ENCODE measurements around the gene NDUFB2.
A peak's percentile ranks its signal among the peaks of the same experiment; 100 is the strongest.
"Not testable (repeated sequence)": the region's sequence is repeated elsewhere in the genome, so short reads cannot be mapped to it uniquely, and the experiment has no call there.

NDUFB2 gene

DNA sequence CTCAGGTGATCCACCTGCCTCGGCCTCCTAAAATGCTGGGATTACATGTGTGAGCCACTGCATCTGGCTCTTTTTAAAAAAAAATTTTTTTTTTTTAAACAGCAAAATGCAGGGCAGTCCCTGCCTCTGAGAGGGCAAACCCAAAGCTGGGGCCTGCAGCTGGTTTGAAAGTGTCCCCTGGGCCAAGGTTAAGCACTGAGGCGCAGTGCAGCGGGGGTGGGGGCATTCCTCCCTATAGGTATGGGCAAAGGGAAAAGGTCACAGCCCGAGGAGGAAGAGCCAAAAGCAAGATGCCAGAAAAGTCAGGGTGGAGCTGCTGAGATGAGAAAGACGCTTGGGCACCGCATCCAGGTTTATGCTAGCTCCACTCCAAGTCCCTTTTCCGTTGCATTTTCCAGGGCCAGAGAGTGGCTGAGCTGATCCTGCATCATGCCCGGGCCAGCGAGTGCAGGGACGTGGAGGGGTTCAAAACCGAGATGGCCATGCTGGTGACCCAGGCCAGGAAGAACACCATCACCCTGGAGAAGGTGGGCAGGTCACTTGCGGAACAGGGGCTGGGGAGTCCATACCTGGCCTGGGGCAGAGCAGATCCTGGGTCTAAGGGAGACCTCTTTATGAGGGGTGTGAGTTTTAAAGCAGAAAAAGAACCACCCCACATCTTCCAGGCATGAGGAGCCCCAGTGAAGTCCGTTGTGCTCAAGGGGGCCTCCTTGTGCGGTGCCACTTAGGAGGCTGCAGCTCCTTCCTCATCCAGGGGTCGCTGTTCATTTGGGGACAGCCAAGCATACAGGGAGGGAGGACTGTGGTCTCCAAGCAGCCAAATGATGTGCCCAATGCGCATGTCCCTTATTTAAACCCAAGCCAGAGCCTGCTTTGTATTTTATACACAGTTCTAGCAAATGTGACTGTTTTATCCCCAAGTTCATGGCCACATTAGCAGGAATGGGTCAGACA, 7.0 kb upstream of the NDUFB2 start:
- Histone ChIP-seq H3K36me3 (replicated peaks) (peaks cover 26% of the 10 kb centered on the region), H3K27me3 (ENCODE audit: low read depth) (no peaks in the 10 kb centered on the region)
- no peak for DNase-seq (ENCODE audit: low spot score in 2 of 2)

DNA sequence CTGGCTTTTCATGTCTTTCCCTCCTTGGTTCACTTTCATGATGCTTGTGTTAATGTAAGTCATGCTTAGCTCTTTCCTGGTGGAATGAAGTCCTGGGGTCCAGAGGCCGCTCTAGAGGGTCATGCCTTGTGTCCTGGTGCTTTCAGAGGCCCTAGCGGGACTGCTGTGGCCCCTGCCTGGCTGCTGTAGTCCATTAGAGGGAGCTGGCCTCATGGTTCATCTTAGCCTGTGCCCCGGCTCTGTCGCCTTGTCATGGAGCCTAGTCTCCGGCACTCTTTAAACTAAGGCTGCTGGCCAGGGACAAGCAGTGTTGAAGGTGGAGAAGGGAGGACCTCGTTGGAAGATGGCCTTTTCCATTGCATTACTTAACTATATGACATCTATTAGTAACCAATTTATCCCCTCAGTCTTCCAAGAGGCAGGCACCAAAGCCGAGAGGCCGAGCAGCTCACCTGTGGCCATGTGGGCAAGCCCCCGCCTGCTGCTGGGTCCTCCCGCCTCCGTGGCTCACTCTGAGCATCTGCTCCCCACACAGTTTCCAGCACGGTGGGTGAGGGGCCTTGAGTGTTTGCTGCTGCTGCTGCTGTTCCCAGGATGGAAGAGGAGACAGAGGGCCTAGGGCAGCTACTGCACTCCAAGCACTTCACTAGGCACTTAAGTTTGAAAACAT, 5.0 kb upstream of the NDUFB2 start:
- peaks cover 24% of the 10 kb centered on the region for H3K36me3 ChIP-seq (replicated peaks)
- no peak for DNase-seq (ENCODE audit: low spot score in 2 of 2)
- in situ Hi-C loops (cut with MboI; ENCODE audit: low sequenced_read_pairs), result no loop called here
- H3K4me3 ChIP-seq, result no peak overlapping the region
- H3K9me3 ChIP-seq, result no peaks in the 10 kb centered on the region
- H3K27me3 ChIP-seq (ENCODE audit: low read depth), result no peaks in the 10 kb centered on the region
- H3K4me1 ChIP-seq, result peaks cover 4% of the 10 kb centered on the region; the same call in 1 of the 2 replicates

More for the DNA sequence above, 7.0 kb upstream of the NDUFB2 start:
- Histone ChIP-seq H3K4me3 (no peak overlapping the region), H3K4me1 (no peaks in the 10 kb centered on the region), H3K9me3 (no peaks in the 10 kb centered on the region)
- in situ Hi-C loops (cut with MboI; ENCODE audit: low sequenced_read_pairs), result no loop called here

DNA sequence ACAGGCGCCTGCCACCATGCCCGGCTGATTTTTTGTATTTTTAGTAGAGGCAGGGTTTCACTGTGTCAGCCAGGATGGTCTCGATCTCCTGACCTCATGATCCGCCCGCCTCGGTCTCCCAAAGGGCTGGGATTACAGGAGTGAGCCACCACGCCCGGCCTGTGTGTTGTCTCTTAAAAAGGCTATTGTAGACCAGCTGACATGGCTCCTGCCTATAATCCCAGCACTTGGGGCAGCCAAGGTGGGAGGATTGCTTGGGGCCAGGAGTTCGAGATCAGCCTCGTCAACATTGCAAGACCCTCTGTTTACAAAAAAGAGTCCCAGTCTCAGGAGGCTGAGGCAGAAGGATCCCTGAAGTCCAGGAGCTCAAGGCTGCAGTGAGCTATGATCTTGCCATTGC, 2.7 kb upstream of the NDUFB2 start:
- H3K27me3 ChIP-seq (ENCODE audit: low read depth); H3K9me3 ChIP-seq; H3K4me3 ChIP-seq; DNase-seq (ENCODE audit: low spot score in 2 of 2); in situ Hi-C loops (cut with MboI; ENCODE audit: low sequenced_read_pairs): not testable (repeated sequence)
- Histone ChIP-seq H3K36me3 (replicated peaks) (peaks cover 21% of the 10 kb centered on the region), H3K4me1 (peaks cover 15% of the 10 kb centered on the region)

DNA sequence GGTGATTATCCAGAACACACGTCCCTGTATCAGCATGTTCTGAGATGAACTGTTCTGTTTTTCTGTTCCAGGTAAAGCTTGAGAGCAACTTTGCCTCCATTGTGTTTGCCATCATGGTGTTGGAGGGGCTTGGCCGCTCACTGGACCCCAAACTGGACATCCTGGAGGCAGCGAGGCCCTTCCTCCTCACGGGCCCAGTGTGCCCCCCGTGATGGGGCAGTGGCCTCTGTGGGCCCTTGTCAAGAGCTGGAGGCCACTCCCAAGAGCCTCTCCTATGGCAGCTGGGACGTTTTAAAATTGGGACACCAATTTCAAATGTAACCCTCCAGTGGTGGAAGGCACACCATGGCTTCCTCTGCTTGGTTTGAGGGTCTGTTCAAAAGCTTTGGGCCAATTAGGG, 1.9 kb upstream of the NDUFB2 start:
- Histone ChIP-seq H3K4me1 (peaks cover 15% of the 10 kb centered on the region), H3K27me3 (ENCODE audit: low read depth) (no peaks in the 10 kb centered on the region), H3K9me3 (no peaks in the 10 kb centered on the region), H3K4me3 (no peak overlapping the region), H3K36me3 (replicated peaks) (peaks cover 18% of the 10 kb centered on the region)
- no peak for DNase-seq (ENCODE audit: low spot score in 2 of 2)
- in situ Hi-C loops (cut with MboI; ENCODE audit: low sequenced_read_pairs), result no loop called here

DNA sequence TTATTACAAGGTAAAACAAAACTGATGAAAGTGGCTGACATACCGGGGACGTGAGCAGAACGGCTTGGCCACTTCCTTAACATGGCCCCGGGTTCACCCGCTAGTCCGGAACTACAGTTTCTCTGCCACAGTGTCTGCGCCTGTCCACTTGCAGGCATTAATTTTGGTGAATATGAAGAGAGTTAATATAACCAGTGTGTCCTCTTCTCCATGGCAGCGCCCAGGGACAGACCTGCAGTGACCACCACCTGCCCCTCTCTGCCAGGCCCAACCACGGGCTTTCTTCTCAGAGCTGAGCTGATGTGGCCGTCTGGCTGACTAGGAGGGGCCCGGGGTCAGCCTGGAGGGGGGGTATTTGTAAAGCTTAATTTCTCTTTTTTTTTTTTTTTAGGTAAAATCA, 1.1 kb upstream of the NDUFB2 start:
- Histone ChIP-seq H3K4me1 (peaks cover 15% of the 10 kb centered on the region), H3K4me3 (no peak overlapping the region), H3K27me3 (ENCODE audit: low read depth) (no peaks in the 10 kb centered on the region), H3K9me3 (no peaks in the 10 kb centered on the region), H3K36me3 (replicated peaks) (peaks cover 15% of the 10 kb centered on the region)
- in situ Hi-C loops (cut with MboI; ENCODE audit: low sequenced_read_pairs), result no loop called here
- no peak for DNase-seq (ENCODE audit: low spot score in 2 of 2)

DNA sequence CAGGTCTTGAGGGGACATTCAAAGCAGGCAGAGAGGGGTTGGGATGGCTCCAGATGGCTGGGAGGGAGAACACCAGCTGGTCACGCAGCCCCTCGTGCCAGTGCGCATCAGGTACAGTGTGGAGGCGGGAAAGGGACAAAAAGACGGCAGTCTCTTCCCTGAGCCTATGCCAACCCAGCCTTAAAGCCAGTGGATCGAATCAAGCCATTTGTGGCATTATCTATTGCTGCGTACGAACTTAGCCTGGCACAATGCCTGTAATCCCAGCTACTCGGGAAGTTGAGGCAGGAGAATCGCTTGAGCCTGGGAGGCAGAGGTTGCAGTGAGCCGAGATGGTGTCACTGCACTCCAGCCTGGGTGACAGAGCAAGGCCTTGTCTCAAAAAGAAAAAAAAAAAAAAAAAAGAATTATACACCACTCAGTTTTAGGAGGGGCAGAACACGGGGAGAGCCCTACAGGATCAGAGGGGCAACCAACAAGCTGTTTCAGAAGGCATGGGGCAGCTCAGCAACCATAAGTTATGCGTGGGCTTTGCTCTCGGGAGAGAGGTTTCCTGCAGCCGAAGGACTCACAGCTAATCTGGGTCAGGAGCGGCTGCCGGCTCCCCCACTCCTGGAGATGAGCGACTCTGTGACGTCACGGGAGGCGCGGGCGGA, 356 bp upstream of the NDUFB2 start:
- H3K36me3 ChIP-seq (replicated peaks), result peaks cover 13% of the 10 kb centered on the region
- H3K4me1 ChIP-seq, result peaks cover 15% of the 10 kb centered on the region
- in situ Hi-C loops (cut with MboI; ENCODE audit: low sequenced_read_pairs), result no loop called here
- no peaks in the 10 kb centered on the region for H3K9me3 ChIP-seq
- peak overlapping the region; percentile 78 for H3K4me3 ChIP-seq
- no peaks in the 10 kb centered on the region for H3K27me3 ChIP-seq (ENCODE audit: low read depth)
- peak in 1 of 2 experiments; percentile 97 for DNase-seq (ENCODE audit: low spot score in 2 of 2)

DNA sequence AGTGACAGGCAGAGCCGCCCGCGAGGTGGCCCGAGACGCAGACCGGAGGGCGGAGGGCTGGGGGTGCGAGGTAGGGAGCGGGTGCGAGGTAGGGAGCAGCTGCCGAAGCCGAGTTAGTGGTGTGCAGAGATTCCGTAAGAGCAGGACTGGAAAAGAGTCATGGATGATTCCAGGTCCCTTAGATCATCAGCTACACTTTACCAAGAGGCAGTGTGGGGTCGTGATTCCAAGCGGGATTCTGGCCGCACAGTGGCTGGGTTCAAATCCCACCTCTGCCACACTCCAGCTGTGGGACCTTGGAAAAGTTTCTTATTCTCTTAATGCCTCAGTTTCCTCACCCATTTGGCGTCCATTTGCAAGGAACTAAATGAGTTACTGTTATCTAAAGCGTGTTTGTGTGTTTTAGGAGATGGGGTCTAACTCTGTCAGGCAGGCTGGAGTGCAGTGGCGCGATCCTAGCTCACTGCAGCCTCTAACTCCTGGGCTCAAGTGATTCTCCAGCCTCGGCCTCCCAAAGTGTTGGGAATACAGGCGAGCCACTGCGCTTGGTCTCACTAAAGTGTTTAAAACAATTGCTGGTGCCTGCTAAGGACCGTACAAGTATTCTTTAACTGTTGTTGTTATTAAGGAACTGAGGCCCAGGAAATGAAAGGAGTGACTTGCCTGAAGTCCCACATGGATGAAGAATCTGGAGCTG, 1.1 kb downstream of the NDUFB2 start:
- peaks cover 3% of the 10 kb centered on the region for H3K36me3 ChIP-seq (replicated peaks)
- no peaks in the 10 kb centered on the region for H3K27me3 ChIP-seq (ENCODE audit: low read depth)
- peaks cover 24% of the 10 kb centered on the region for H3K4me1 ChIP-seq
- DNase-seq (ENCODE audit: low spot score in 2 of 2), result no peak
- H3K4me3 ChIP-seq, result peak overlapping the region; percentile 78
- in situ Hi-C loops (cut with MboI; ENCODE audit: low sequenced_read_pairs), result no loop called here
- no peaks in the 10 kb centered on the region for H3K9me3 ChIP-seq

DNA sequence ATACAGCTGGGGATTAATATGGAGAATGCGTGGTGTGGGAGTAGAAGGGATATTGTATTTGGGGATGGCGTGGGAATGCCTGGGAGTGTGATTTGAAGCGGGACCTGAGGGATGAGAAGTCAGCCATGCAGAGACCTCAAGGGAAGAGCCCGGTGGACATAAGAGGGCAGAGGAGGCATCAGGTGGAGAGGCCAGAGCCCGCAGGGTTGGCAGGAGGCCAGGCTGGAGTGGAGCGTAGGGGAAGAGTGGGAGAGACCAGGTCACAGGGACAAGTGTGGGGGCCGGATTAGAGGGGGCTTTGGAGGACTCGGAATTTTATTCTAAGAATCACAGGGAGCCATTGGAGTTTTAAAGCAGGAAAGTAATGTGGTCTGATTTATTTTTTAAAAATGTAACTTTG, 2.0 kb downstream of the NDUFB2 start:
- H3K4me1 ChIP-seq, result peaks cover 24% of the 10 kb centered on the region
- H3K4me3 ChIP-seq, result peak overlapping the region; percentile 78; the same call in 1 of the 2 replicates
- peak in 1 of 2 experiments; percentile 43 for DNase-seq (ENCODE audit: low spot score in 2 of 2)
- in situ Hi-C loops (cut with MboI; ENCODE audit: low sequenced_read_pairs), result no loop called here
- H3K27me3 ChIP-seq (ENCODE audit: low read depth), result no peaks in the 10 kb centered on the region
- no peaks in the 10 kb centered on the region for H3K9me3 ChIP-seq
- H3K36me3 ChIP-seq (replicated peaks), result no peaks in the 10 kb centered on the region; the same call in 1 of the 2 replicates

DNA sequence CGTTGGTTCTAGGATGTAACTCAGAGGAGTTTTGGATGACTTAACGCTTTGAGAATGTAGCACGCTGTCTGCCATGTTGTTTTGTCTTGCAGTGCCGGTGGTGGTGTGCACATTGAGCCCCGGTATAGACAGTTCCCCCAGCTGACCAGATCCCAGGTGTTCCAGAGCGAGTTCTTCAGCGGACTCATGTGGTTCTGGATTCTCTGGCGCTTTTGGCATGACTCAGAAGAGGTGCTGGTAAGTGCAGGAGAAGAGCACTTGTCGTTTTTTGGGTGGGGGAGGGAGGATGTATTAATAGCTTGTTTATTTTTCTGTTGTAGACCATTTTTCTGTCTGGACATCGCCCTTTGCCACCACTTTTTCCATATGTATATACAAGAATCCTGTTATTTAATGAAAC, 6.3 kb downstream of the NDUFB2 start:
- H3K36me3 ChIP-seq (replicated peaks), result peaks cover 13% of the 10 kb centered on the region
- H3K9me3 ChIP-seq, result no peaks in the 10 kb centered on the region
- H3K4me1 ChIP-seq, result peaks cover 17% of the 10 kb centered on the region
- H3K27me3 ChIP-seq (ENCODE audit: low read depth), result no peaks in the 10 kb centered on the region
- in situ Hi-C loops (cut with MboI; ENCODE audit: low sequenced_read_pairs), result no loop called here
- no peak for DNase-seq (ENCODE audit: low spot score in 2 of 2)
- no peak overlapping the region for H3K4me3 ChIP-seq

DNA sequence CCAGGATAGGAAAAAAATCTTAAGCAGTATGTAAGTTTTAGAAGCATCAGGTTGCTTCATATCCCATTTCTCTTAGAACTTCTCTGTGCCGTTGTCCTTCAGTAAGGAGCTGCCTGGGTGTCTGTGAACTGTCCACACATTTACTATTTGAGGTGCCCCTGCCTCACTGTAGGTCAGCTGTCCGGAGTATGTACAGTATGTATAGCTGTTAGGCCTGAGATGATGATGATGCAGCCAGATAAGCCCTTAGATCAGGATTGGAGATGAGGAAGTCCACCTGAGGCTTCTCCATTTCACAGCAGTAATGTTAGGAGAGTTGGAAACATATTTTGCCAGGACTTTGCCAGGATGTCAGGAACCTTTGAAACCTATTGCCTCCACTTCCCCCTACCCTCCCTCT, 7.7 kb downstream of the NDUFB2 start:
- peaks cover 13% of the 10 kb centered on the region for H3K36me3 ChIP-seq (replicated peaks)
- H3K9me3 ChIP-seq, result no peaks in the 10 kb centered on the region
- no peak overlapping the region for H3K4me3 ChIP-seq
- DNase-seq (ENCODE audit: low spot score in 2 of 2), result no peak
- peaks cover 9% of the 10 kb centered on the region for H3K4me1 ChIP-seq
- H3K27me3 ChIP-seq (ENCODE audit: low read depth), result no peaks in the 10 kb centered on the region
- in situ Hi-C loops (cut with MboI; ENCODE audit: low sequenced_read_pairs), result no loop called here

DNA sequence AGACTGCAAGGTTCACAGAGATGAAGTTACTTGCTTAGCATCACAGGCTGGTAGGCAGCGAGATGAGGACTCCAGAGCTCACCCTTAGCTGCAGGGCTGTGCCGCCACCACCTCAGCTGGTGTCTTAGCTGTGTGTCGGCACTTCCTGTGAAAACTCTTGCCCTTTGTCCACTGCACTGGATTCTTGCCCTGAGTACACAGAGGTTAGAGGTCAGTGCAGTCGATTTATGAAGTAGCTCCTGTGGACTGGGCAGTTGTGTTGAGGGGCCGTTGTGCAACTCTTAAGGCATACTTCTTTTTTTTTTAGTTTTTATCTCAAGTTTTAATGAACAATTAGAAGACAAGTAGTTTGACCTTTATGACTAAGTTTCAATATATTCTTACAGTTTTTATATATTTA, 10.6 kb downstream of the NDUFB2 start:
- in situ Hi-C loops (cut with MboI; ENCODE audit: low sequenced_read_pairs), result no loop called here
- H3K36me3 ChIP-seq (replicated peaks), result peaks cover 13% of the 10 kb centered on the region
- H3K4me3 ChIP-seq, result no peak overlapping the region
- H3K9me3 ChIP-seq, result no peaks in the 10 kb centered on the region
- no peaks in the 10 kb centered on the region for H3K27me3 ChIP-seq (ENCODE audit: low read depth)
- DNase-seq (ENCODE audit: low spot score in 2 of 2), result no peak
- H3K4me1 ChIP-seq, result peaks cover 4% of the 10 kb centered on the region

DNA sequence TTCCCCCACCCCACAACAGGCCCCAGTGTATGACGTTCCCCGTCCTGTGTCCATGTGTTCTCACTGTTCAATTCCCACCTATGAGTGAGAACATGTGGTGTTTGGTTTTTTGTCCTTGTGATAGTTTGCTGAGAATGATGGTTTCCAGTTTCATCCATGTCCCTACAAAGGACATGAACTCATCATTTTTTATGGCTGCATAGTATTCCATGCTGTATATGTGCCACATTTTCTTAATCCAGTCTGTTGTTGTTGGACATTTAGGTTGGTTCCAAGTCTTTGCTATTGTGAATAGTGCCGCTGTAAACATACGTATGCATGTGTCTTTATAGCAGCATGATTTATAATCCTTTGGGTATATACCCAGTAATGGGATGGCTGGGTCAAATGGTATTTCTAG, 12.3 kb downstream of the NDUFB2 start:
- H3K4me3 ChIP-seq; in situ Hi-C loops (cut with MboI; ENCODE audit: low sequenced_read_pairs); H3K4me1 ChIP-seq; H3K9me3 ChIP-seq; DNase-seq (ENCODE audit: low spot score in 2 of 2); H3K27me3 ChIP-seq (ENCODE audit: low read depth): not testable (repeated sequence)
- H3K36me3 ChIP-seq (replicated peaks), result peaks cover 13% of the 10 kb centered on the region

DNA sequence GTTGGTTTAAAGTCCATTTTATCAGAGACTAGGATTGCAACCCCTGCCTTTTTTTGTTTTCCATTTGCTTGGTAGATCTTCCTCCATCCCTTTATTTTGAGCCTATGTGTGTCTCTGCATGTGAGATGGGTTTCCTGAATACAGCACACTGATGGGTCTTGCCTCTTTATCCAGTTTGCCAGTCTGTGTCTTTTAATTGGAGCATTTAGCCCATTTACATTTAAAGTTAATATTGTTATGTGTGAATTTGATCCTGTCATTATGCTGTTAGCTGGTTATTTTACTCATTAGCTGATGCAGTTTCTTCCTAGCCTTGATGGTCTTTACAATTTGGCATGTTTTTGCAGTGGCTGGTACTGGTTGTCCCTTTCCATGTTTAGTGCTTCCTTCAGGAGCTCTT, 15.9 kb downstream of the NDUFB2 start:
- H3K4me3 ChIP-seq; DNase-seq (ENCODE audit: low spot score in 2 of 2); H3K9me3 ChIP-seq; H3K4me1 ChIP-seq; H3K27me3 ChIP-seq (ENCODE audit: low read depth); in situ Hi-C loops (cut with MboI; ENCODE audit: low sequenced_read_pairs); H3K36me3 ChIP-seq (replicated peaks): not testable (repeated sequence)

All from HAP-1 (cell line).